22Rv1 (cell line): ENCODE data around the gene ACKR3.

Source experiments
- ZFX ChIP-seq: fragments of 450-650 bp; IDR thresholded peaks from 2 replicates; pipeline ENCODE4 v1.6.1; 2017; ENCODE audit warnings: antibody characterized with exemption, borderline replicate concordance
- TF ChIP-seq, protein P1 (sequence below): fragments of 450-650 bp; IDR thresholded peaks from 2 replicates; pipeline ENCODE4 v1.5.1; 2017; ENCODE audit warnings: mild to moderate bottlenecking

DNA sequence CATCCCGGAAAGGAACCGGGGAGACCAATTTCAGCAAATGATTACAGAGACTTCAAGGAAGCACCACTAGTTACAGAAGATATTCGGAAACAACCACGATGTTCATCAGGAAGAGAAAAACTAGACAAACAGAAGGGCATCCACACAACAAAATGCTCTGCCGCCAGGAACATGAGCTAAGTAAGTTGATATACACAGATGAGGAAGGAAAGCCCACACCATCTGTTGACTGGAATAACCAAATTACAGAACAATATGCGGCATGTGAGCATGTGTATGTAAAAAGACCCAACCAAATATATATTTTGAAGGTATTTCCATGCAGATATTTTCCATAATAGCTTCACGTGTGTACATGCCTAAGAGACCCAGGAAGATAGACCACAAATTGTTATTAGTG lies 47.0 kb downstream of the ACKR3 start:
- TF ChIP-seq, protein P1, sequence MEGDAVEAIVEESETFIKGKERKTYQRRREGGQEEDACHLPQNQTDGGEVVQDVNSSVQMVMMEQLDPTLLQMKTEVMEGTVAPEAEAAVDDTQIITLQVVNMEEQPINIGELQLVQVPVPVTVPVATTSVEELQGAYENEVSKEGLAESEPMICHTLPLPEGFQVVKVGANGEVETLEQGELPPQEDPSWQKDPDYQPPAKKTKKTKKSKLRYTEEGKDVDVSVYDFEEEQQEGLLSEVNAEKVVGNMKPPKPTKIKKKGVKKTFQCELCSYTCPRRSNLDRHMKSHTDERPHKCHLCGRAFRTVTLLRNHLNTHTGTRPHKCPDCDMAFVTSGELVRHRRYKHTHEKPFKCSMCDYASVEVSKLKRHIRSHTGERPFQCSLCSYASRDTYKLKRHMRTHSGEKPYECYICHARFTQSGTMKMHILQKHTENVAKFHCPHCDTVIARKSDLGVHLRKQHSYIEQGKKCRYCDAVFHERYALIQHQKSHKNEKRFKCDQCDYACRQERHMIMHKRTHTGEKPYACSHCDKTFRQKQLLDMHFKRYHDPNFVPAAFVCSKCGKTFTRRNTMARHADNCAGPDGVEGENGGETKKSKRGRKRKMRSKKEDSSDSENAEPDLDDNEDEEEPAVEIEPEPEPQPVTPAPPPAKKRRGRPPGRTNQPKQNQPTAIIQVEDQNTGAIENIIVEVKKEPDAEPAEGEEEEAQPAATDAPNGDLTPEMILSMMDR: no peak
- TF ChIP-seq ZFX: no peak
